Subcutaneous abdominal adipose tissue (tissue), 5 donors: ENCODE data around the gene SLIT2.

Source experiments
- H3K27ac ChIP-seq: one replicate; pipeline ENCODE4 v1.7.0; 2013; ENCODE audit warnings: low read depth, mild to moderate bottlenecking, inconsistent platforms, low read length, moderate library complexity
- H3K27me3 ChIP-seq, 5 donors: one replicate each; pipeline ENCODE4 v1.7.0; 2013; ENCODE audit warnings: low read length in 5 of 5, inconsistent platforms in 1 of 5; ENCODE audit not compliant: control insufficient read depth in 5 of 5, insufficient read depth in 4 of 5
- H3K36me3 ChIP-seq, 5 donors: one replicate each; pipeline ENCODE4 v1.7.0; 2013; ENCODE audit warnings: low read length in 5 of 5; ENCODE audit not compliant: control insufficient read depth in 5 of 5, insufficient read depth in 5 of 5
- H3K4me1 ChIP-seq, 5 donors: one replicate each; pipeline ENCODE4 v1.7.0; 2013; ENCODE audit warnings: low read length in 5 of 5, mild to moderate bottlenecking in 3 of 5, moderate library complexity in 1 of 5; ENCODE audit not compliant: control insufficient read depth in 5 of 5, insufficient read depth in 5 of 5
- H3K4me3 ChIP-seq, 5 donors: one replicate each; pipeline ENCODE4 v1.7.0; 2013; ENCODE audit warnings: low read length in 5 of 5, low read depth in 1 of 5
- H3K9ac ChIP-seq, 5 donors: one replicate each; pipeline ENCODE4 v1.7.0; 2013; ENCODE audit warnings: low read length in 5 of 5, mild to moderate bottlenecking in 4 of 5, moderate library complexity in 3 of 5
- H3K9me3 ChIP-seq, 5 donors: one replicate each; pipeline ENCODE4 v1.7.0; 2013; ENCODE audit warnings: low read length in 5 of 5; ENCODE audit not compliant: control insufficient read depth in 5 of 5
- donor health status: healthy.
- donor health status: healthy.
- donor health status: healthy.
- donor health status: healthy.
- donor health status: healthy.

SLIT2 gene

GRCh38 chr4:20297261-20297660 lies 45.6 kb downstream of the SLIT2 start:
- Histone ChIP-seq H3K4me3 (no peak overlapping the region), H3K36me3 (no peaks in the 10 kb centered on the region), H3K27me3 (no peaks in the 10 kb centered on the region), H3K27ac (no peak overlapping the region), H3K9me3 (no peaks in the 10 kb centered on the region), H3K4me1 (peaks cover 0 to 5% (median 0%) of the 10 kb centered on the region in 5 donors), H3K9ac (no peak overlapping the region)

- Histone ChIP-seq H3K4me1 (peaks cover 0 to 5% (median 0%) of the 10 kb centered on the region in 5 donors), H3K36me3 (no peaks in the 10 kb centered on the region), H3K9me3 (no peaks in the 10 kb centered on the region), H3K27ac (no peak overlapping the region), H3K4me3 (no peak overlapping the region), H3K9ac (no peak overlapping the region), H3K27me3 (no peaks in the 10 kb centered on the region)
Measured at GRCh38 chr4:20297783-20298182, 46.1 kb downstream of the SLIT2 start.

GRCh38 chr4:20298455-20298854 lies 46.8 kb downstream of the SLIT2 start:
- Histone ChIP-seq H3K4me1 (peaks cover 0 to 5% (median 0%) of the 10 kb centered on the region in 5 donors), H3K9ac (no peak overlapping the region), H3K4me3 (no peak overlapping the region), H3K9me3 (no peaks in the 10 kb centered on the region), H3K27ac (no peak overlapping the region), H3K27me3 (no peaks in the 10 kb centered on the region), H3K36me3 (no peaks in the 10 kb centered on the region)

GRCh38 chr4:20298986-20299385 lies 47.3 kb downstream of the SLIT2 start:
- no peaks in the 10 kb centered on the region for H3K27me3 ChIP-seq
- H3K9ac ChIP-seq = no peak overlapping the region
- H3K36me3 ChIP-seq = no peaks in the 10 kb centered on the region
- H3K4me3 ChIP-seq = no peak overlapping the region
- no peak overlapping the region for H3K27ac ChIP-seq
- no peaks in the 10 kb centered on the region for H3K9me3 ChIP-seq
- H3K4me1 ChIP-seq = peaks cover 0 to 5% (median 0%) of the 10 kb centered on the region in 5 donors

GRCh38 chr4:20299515-20299914 lies 47.8 kb downstream of the SLIT2 start:
- Histone ChIP-seq H3K9ac (no peak overlapping the region), H3K9me3 (no peaks in the 10 kb centered on the region), H3K4me1 (peaks cover 0 to 5% (median 0%) of the 10 kb centered on the region in 5 donors), H3K27ac (no peak overlapping the region), H3K36me3 (no peaks in the 10 kb centered on the region), H3K27me3 (no peaks in the 10 kb centered on the region), H3K4me3 (no peak overlapping the region)

- Histone ChIP-seq H3K9ac (no peak overlapping the region), H3K36me3 (no peaks in the 10 kb centered on the region), H3K27ac (no peak overlapping the region), H3K4me1 (peaks cover 0 to 5% (median 0%) of the 10 kb centered on the region in 5 donors), H3K9me3 (no peaks in the 10 kb centered on the region), H3K27me3 (no peaks in the 10 kb centered on the region), H3K4me3 (no peak overlapping the region)
Measured at GRCh38 chr4:20301161-20301560, 49.5 kb downstream of the SLIT2 start.
